Activated T-cell treated with anti-CD3 and anti-CD28 coated beads, Interleukin-2, amount 50 U/mL, for 72 hours (primary cell): ENCODE data around the gene FAM234A. TPM values are rescaled to one million over a fixed set of nuclear protein-coding genes. Genes with fewer than 3 reads are reported as not detected.

ENCODE experiments used
- ATAC-seq, 2 donors: fragments of 150-1000 bp; cut with Tn5 transposase; replicated peaks in 1 of 2; 2 replicates each; pipeline ENCODE4 v1.10.0; 2021; ENCODE audit warnings: moderate library complexity in 2 of 2, mild to moderate bottlenecking in 1 of 2
- DNase-seq, 2 donors: peaks; one replicate each; pipeline ENCODE4 v3.0.0; 2021 to 2022; ENCODE audit warnings: mixed read lengths in 1 of 2
- H3K27ac Mint-ChIP-seq: one replicate; pipeline ENCODE4 v1.8.0; 2022; ENCODE audit warnings: mild to moderate bottlenecking, moderate library complexity, mixed read lengths
- H3K27me3 Mint-ChIP-seq: one replicate; pipeline ENCODE4 v1.8.0; 2022; ENCODE audit warnings: low read depth, mixed read lengths
- H3K36me3 Mint-ChIP-seq, 2 donors: one replicate each; pipeline ENCODE4 v1.8.0; 2022; ENCODE audit warnings: mixed read lengths in 2 of 2, mild to moderate bottlenecking in 1 of 2; ENCODE audit not compliant: insufficient read depth in 2 of 2
- H3K4me1 Mint-ChIP-seq: one replicate; pipeline ENCODE4 v1.8.0; 2022; ENCODE audit warnings: low read depth, mixed read lengths
- H3K4me3 Mint-ChIP-seq, 2 donors: one replicate each; pipeline ENCODE4 v1.8.0; 2022; ENCODE audit warnings: mild to moderate bottlenecking in 2 of 2, mixed read lengths in 2 of 2, moderate library complexity in 2 of 2
- H3K9me3 Mint-ChIP-seq, 2 donors: one replicate each; pipeline ENCODE4 v1.8.0; 2022; ENCODE audit warnings: mixed read lengths in 2 of 2
- total RNA-seq, 2 donors: library from RNA; stranded (reverse); gene quantifications; one replicate each; pipeline ENCODE4 v1.2.3, GENCODE V29; 2022

Gene FAM234A
- total RNA-seq, 2 donors from 2014 or later = 20.9 to 26.6 TPM

GRCh38 chr16:273547-274421, 39.2 kb downstream of the FAM234A start:
- Mint-ChIP-seq H3K36me3 (no peaks in the 10 kb centered on the region), H3K9me3 (no peaks in the 10 kb centered on the region), H3K4me1 (no peaks in the 10 kb centered on the region), H3K27me3 (peaks cover 14% of the 10 kb centered on the region), H3K27ac (no peak overlapping the region), H3K4me3 (no peak overlapping the region)
- no peak for ATAC-seq
- DNase-seq = no peak

- H3K27ac Mint-ChIP-seq = no peak overlapping the region
- DNase-seq (peak; percentile 13 to 17), ATAC-seq (peak; percentile 36 to 49)
- no peaks in the 10 kb centered on the region for H3K9me3 Mint-ChIP-seq
- H3K4me3 Mint-ChIP-seq = peak overlapping the region; percentile 44 to 73
- no peaks in the 10 kb centered on the region for H3K36me3 Mint-ChIP-seq
- peaks cover 21% of the 10 kb centered on the region for H3K27me3 Mint-ChIP-seq
- peaks cover 6% of the 10 kb centered on the region for H3K4me1 Mint-ChIP-seq
Measured at GRCh38 chr16:275041-275641, 40.5 kb downstream of the FAM234A start.

- DNase-seq = no peak
- H3K9me3 Mint-ChIP-seq = no peaks in the 10 kb centered on the region
- ATAC-seq = no peak
- H3K27ac Mint-ChIP-seq = no peak within 1 kb of the TSS
- peak within 1 kb of the TSS; percentile 68 to 73 for H3K4me3 Mint-ChIP-seq
- H3K27me3 Mint-ChIP-seq = peaks cover 21% of the 10 kb centered on the region
- peaks cover 6% of the 10 kb centered on the region for H3K4me1 Mint-ChIP-seq
- H3K36me3 Mint-ChIP-seq = no peaks in the 10 kb centered on the region
Measured at GRCh38 chr16:275786-276232, 41.2 kb downstream of the FAM234A start, which contains the start of gene RGS11. RGS11 (minus strand) TSS chr16:275944; CDS start chr16:275911, 33 bp downstream.

DNA sequence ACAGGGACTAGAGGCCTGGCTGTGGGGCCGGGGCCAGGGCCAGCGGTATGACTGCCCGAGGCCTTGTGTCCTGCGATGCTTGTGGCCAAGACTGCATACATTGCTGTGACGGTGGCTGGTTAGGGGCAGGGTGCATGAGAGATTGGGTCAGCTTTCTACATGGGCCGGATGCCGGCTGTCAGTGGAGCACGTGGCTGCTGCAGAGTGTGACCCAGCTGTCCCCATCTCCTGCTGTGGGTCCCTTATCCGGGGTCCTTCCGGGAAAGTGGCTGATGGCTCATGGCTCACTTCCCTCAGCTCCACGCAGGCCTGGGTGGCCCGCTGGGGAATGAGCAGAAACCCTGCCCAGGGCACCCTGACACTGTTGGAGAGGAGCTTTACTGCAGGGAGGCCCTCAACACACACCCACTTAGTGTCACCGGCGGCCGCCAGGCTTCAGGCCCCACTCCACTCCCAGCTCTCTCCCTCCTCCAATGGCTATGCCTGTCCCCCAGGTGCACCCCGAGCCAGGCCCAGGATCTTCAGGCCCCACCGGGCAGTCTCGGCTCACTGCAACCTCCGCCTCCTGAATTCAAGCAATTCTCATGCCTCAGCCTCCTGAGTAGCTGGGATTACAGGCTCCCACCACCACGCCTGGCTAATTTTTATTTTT, 41.9 kb downstream of the FAM234A start:
- H3K4me1 Mint-ChIP-seq = peaks cover 6% of the 10 kb centered on the region
- peak overlapping the region; percentile 68 to 70 for H3K4me3 Mint-ChIP-seq
- ATAC-seq (no peak), DNase-seq (no peak)
- H3K27ac Mint-ChIP-seq = no peak overlapping the region
- no peaks in the 10 kb centered on the region for H3K36me3 Mint-ChIP-seq
- H3K27me3 Mint-ChIP-seq = peaks cover 21% of the 10 kb centered on the region
- no peaks in the 10 kb centered on the region for H3K9me3 Mint-ChIP-seq

GRCh38 chr16:278863-279366, 44.3 kb downstream of the FAM234A start:
- DNase-seq (peak; percentile 15 to 22), ATAC-seq (peak; percentile 51 to 56)
- Mint-ChIP-seq H3K9me3 (no peaks in the 10 kb centered on the region), H3K4me1 (peaks cover 6% of the 10 kb centered on the region), H3K36me3 (no peaks in the 10 kb centered on the region), H3K4me3 (peak overlapping the region in 1 of 2 donors; percentile 33), H3K27me3 (peaks cover 21% of the 10 kb centered on the region), H3K27ac (no peak overlapping the region)

GRCh38 chr16:279531-279930, 44.9 kb downstream of the FAM234A start:
- DNase-seq (no peak), ATAC-seq (no peak)
- no peaks in the 10 kb centered on the region for H3K9me3 Mint-ChIP-seq
- peaks cover 6% of the 10 kb centered on the region for H3K4me1 Mint-ChIP-seq
- H3K4me3 Mint-ChIP-seq = peak overlapping the region in 1 of 2 donors; percentile 33
- peaks cover 21% of the 10 kb centered on the region for H3K27me3 Mint-ChIP-seq
- H3K36me3 Mint-ChIP-seq = no peaks in the 10 kb centered on the region
- H3K27ac Mint-ChIP-seq = no peak overlapping the region

- ATAC-seq (no peak), DNase-seq (no peak)
- H3K27ac Mint-ChIP-seq = no peak overlapping the region
- H3K4me3 Mint-ChIP-seq = no peak overlapping the region
- no peaks in the 10 kb centered on the region for H3K36me3 Mint-ChIP-seq
- H3K9me3 Mint-ChIP-seq = no peaks in the 10 kb centered on the region
- H3K27me3 Mint-ChIP-seq = peaks cover 21% of the 10 kb centered on the region
- H3K4me1 Mint-ChIP-seq = peaks cover 6% of the 10 kb centered on the region
Measured at GRCh38 chr16:280005-280460, 45.4 kb downstream of the FAM234A start.

- Mint-ChIP-seq H3K4me3 (no peak within 1 kb of the TSS), H3K4me1 (peaks cover 6% of the 10 kb centered on the region), H3K9me3 (no peaks in the 10 kb centered on the region), H3K27ac (no peak within 1 kb of the TSS), H3K27me3 (peaks cover 21% of the 10 kb centered on the region), H3K36me3 (no peaks in the 10 kb centered on the region)
- ATAC-seq (peak; percentile 17 to 32), DNase-seq (no peak)
Measured at GRCh38 chr16:280552-280951, 45.9 kb downstream of the FAM234A start, which contains the start of gene ARHGDIG. ARHGDIG (plus strand) TSS chr16:280591; CDS start chr16:280681, 90 bp downstream.

- no peak for DNase-seq
- no peaks in the 10 kb centered on the region for H3K9me3 Mint-ChIP-seq
- H3K4me1 Mint-ChIP-seq = peaks cover 6% of the 10 kb centered on the region
- no peak overlapping the region for H3K4me3 Mint-ChIP-seq
- ATAC-seq = no peak
- no peak overlapping the region for H3K27ac Mint-ChIP-seq
- H3K27me3 Mint-ChIP-seq = peaks cover 20% of the 10 kb centered on the region
- H3K36me3 Mint-ChIP-seq = no peaks in the 10 kb centered on the region
Measured at GRCh38 chr16:280991-281659, 46.5 kb downstream of the FAM234A start.

- Mint-ChIP-seq H3K36me3 (peaks cover 0 to 2% of the 10 kb centered on the region in 2 donors), H3K4me3 (no peak overlapping the region), H3K27ac (no peak overlapping the region), H3K4me1 (peaks cover 6% of the 10 kb centered on the region), H3K27me3 (peaks cover 14% of the 10 kb centered on the region), H3K9me3 (no peaks in the 10 kb centered on the region)
- DNase-seq = no peak
- no peak for ATAC-seq
Measured at GRCh38 chr16:281660-282255, 47.1 kb downstream of the FAM234A start.

DNA sequence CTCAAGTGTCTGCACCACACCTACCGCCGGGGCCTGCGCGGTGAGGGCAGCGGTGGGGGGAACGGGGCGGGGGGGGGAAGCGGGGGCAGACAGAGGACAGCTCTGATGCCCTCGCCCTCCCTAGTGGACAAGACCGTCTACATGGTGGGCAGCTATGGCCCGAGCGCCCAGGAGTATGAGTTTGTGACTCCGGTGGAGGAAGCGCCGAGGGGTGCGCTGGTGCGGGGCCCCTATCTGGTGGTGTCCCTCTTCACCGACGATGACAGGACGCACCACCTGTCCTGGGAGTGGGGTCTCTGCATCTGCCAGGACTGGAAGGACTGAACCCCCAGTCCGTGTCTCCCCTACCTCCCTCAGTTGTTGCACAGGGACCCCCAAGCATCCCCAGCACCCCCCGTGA, 47.9 kb downstream of the FAM234A start:
- ATAC-seq (no peak), DNase-seq (no peak)
- Mint-ChIP-seq H3K36me3 (peaks cover 0 to 2% of the 10 kb centered on the region in 2 donors), H3K4me1 (peaks cover 6% of the 10 kb centered on the region), H3K27ac (no peak overlapping the region), H3K4me3 (no peak overlapping the region), H3K9me3 (no peaks in the 10 kb centered on the region), H3K27me3 (peaks cover 7% of the 10 kb centered on the region)
